HEK293 (cell line): Measurements from ENCODE around the gene PCDH9.

Experiments
- CTCF ChIA-PET: fragments of 350-600 bp; formaldehyde crosslinking; extraction: SDS; loops from one replicate; lab custom pipeline; 2021; ENCODE audit warnings: antibody characterized with exemption; lab: Yijun Ruan, JAX
- POLR2A ChIA-PET: fragments of 300-600 bp; formaldehyde crosslinking; extraction: SDS; loops from one replicate; lab custom pipeline; 2020; ENCODE audit warnings: antibody characterized with exemption, inconsistent platforms; lab: Yijun Ruan, JAX
- H3K27ac ChIP-seq: fragments of 200-500 bp; sonication (Bioruptor generic); 2 replicates; pipeline ENCODE4 v1.5.1; 2014; ENCODE audit warnings: low read depth, low read length, control low read depth, inconsistent platforms; ENCODE audit errors: extremely low read depth
- H3K36me3 ChIP-seq, 2 experiments: fragments of 200-500 bp in 1 of 2; sonication (Bioruptor generic) in 1 of 2; 1 replicate in 1 of 2; 2 replicates in 1 of 2; pipeline ENCODE4 v1.5.1; 2014 to 2017; ENCODE audit warnings: inconsistent platforms in 2 of 2, low read length in 2 of 2; ENCODE audit not compliant: control insufficient read depth in 2 of 2, insufficient read depth in 1 of 2
- H3K4me1 ChIP-seq: fragments of 200-500 bp; sonication (Bioruptor generic); 2 replicates; pipeline ENCODE4 v1.5.1; 2014; ENCODE audit warnings: mild to moderate bottlenecking, low read length, inconsistent platforms; ENCODE audit not compliant: control insufficient read depth, insufficient read depth
- H3K4me3 ChIP-seq: 2 replicates; pipeline ENCODE4 v1.5.1; 2011; ENCODE audit warnings: low read depth, mild to moderate bottlenecking, control low read depth, low read length, moderate library complexity
- H3K9me3 ChIP-seq: fragments of 200-500 bp; sonication (Bioruptor generic); 2 replicates; pipeline ENCODE4 v1.5.1; 2014; ENCODE audit warnings: low read depth, low read length, inconsistent platforms; ENCODE audit not compliant: control insufficient read depth, insufficient read depth
- KLF7 ChIP-seq: fragments of 450-650 bp; formaldehyde crosslinking; IDR thresholded peaks from 2 replicates; pipeline ENCODE4 v1.5.1; 2016; ENCODE audit warnings: missing biosample characterization, missing genetic modification characterization, borderline replicate concordance
- OSR2 ChIP-seq: fragments of 450-650 bp; formaldehyde crosslinking; IDR thresholded peaks from 2 replicates; pipeline ENCODE4 v1.5.1; 2016; ENCODE audit warnings: missing biosample characterization, missing genetic modification characterization
- PRDM1 ChIP-seq: fragments of 450-650 bp; formaldehyde crosslinking; IDR thresholded peaks from 2 replicates; pipeline ENCODE4; 2016; ENCODE audit warnings: missing biosample characterization, missing genetic modification characterization
- PRDM2 ChIP-seq: fragments of 450-650 bp; formaldehyde crosslinking; IDR thresholded peaks from 2 replicates; pipeline ENCODE4 v1.5.1; 2016; ENCODE audit warnings: missing biosample characterization, missing genetic modification characterization, borderline replicate concordance
- RBAK ChIP-seq: fragments of 450-650 bp; formaldehyde crosslinking; IDR thresholded peaks from 2 replicates; pipeline ENCODE4 v1.5.1; 2016; ENCODE audit warnings: missing biosample characterization, missing genetic modification characterization
- REPIN1 ChIP-seq: fragments of 450-650 bp; formaldehyde crosslinking; IDR thresholded peaks from 2 replicates; pipeline ENCODE4 v1.5.1; 2017; ENCODE audit warnings: missing biosample characterization, missing genetic modification characterization, low read depth
- SP7 ChIP-seq: fragments of 450-650 bp; formaldehyde crosslinking; IDR thresholded peaks from 2 replicates; pipeline ENCODE4 v1.5.1; 2016; ENCODE audit warnings: missing biosample characterization, missing genetic modification characterization
- ZBTB17 ChIP-seq: fragments of 450-650 bp; formaldehyde crosslinking; IDR thresholded peaks from 2 replicates; pipeline ENCODE4 v1.5.1; 2016; ENCODE audit warnings: missing biosample characterization, missing genetic modification characterization
- ZNF202 ChIP-seq: fragments of 450-650 bp; formaldehyde crosslinking; IDR thresholded peaks from 2 replicates; pipeline ENCODE4 v1.5.1; 2016; ENCODE audit warnings: missing biosample characterization, missing genetic modification characterization, borderline replicate concordance
- ZNF221 ChIP-seq: fragments of 450-650 bp; formaldehyde crosslinking; IDR thresholded peaks from 2 replicates; pipeline ENCODE4 v1.5.1; 2017; ENCODE audit warnings: missing biosample characterization, missing genetic modification characterization, borderline replicate concordance
- ZNF223 ChIP-seq: fragments of 450-650 bp; formaldehyde crosslinking; IDR thresholded peaks from 2 replicates; pipeline ENCODE4 v1.5.1; 2016; ENCODE audit warnings: missing biosample characterization, missing genetic modification characterization
- ZNF704 ChIP-seq: fragments of 450-650 bp; formaldehyde crosslinking; IDR thresholded peaks from 2 replicates; pipeline ENCODE4 v1.5.1; 2016; ENCODE audit warnings: missing biosample characterization, missing genetic modification characterization
- ZNF747 ChIP-seq: fragments of 450-650 bp; formaldehyde crosslinking; IDR thresholded peaks from 2 replicates; pipeline ENCODE4 v1.5.1; 2016; ENCODE audit warnings: missing biosample characterization, missing genetic modification characterization
- ZNF830 ChIP-seq: fragments of 450-650 bp; IDR thresholded peaks from 2 replicates; pipeline ENCODE4 v1.5.0; 2018; ENCODE audit warnings: missing biosample characterization, missing genetic modification characterization, low read depth, mild to moderate bottlenecking, moderate library complexity
- ZSCAN16 ChIP-seq: fragments of 450-650 bp; formaldehyde crosslinking; IDR thresholded peaks from 2 replicates; pipeline ENCODE4 v1.5.1; 2016; ENCODE audit warnings: missing biosample characterization, missing genetic modification characterization
- ZSCAN30 ChIP-seq: fragments of 450-650 bp; IDR thresholded peaks from 2 replicates; pipeline ENCODE4 v1.5.1; 2018; ENCODE audit warnings: missing biosample characterization, mild to moderate bottlenecking, missing genetic modification characterization, moderate library complexity
- TF ChIP-seq, protein P1 (sequence below): fragments of 450-650 bp; formaldehyde crosslinking; IDR thresholded peaks from 2 replicates; pipeline ENCODE4 v1.5.1; 2016; ENCODE audit warnings: missing biosample characterization, missing genetic modification characterization
- TF ChIP-seq, protein P2 (sequence below): sonication (generic); formaldehyde crosslinking; IDR thresholded peaks from 2 replicates; pipeline ENCODE4 v1.8.1; 2022; ENCODE audit warnings: mild to moderate bottlenecking, moderate library complexity, missing genetic modification reagents
- TF ChIP-seq, protein P3 (sequence below): fragments of 450-650 bp; formaldehyde crosslinking; IDR thresholded peaks from 2 replicates; pipeline ENCODE4 v1.5.1; 2016; ENCODE audit warnings: missing biosample characterization, missing genetic modification characterization

Gene PCDH9

GRCh38 chr13:66940113-66940512, 290.0 kb downstream of the PCDH9 start:
- TF ChIP-seq RBAK (tag by site-specific recombination) (no peak), REPIN1 (tag by site-specific recombination) (no peak), ZNF830 (tag by site-specific recombination) (no peak), SP7 (tag by site-specific recombination) (no peak), ZNF747 (tag by site-specific recombination) (no peak), PRDM1 (no peak), ZNF704 (tag by site-specific recombination) (no peak), ZSCAN30 (no peak), PRDM2 (tag by site-specific recombination) (no peak), ZNF223 (tag by site-specific recombination) (no peak), KLF7 (no peak), ZNF202 (no peak), ZNF221 (no peak), OSR2 (tag by site-specific recombination) (no peak), ZSCAN16 (tag by site-specific recombination) (no peak), ZBTB17 (tag by site-specific recombination) (no peak)
- TF ChIP-seq, protein P1, sequence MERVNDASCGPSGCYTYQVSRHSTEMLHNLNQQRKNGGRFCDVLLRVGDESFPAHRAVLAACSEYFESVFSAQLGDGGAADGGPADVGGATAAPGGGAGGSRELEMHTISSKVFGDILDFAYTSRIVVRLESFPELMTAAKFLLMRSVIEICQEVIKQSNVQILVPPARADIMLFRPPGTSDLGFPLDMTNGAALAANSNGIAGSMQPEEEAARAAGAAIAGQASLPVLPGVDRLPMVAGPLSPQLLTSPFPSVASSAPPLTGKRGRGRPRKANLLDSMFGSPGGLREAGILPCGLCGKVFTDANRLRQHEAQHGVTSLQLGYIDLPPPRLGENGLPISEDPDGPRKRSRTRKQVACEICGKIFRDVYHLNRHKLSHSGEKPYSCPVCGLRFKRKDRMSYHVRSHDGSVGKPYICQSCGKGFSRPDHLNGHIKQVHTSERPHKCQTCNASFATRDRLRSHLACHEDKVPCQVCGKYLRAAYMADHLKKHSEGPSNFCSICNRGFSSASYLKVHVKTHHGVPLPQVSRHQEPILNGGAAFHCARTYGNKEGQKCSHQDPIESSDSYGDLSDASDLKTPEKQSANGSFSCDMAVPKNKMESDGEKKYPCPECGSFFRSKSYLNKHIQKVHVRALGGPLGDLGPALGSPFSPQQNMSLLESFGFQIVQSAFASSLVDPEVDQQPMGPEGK (tag by site-specific recombination), result no peak
- TF ChIP-seq, protein P2, sequence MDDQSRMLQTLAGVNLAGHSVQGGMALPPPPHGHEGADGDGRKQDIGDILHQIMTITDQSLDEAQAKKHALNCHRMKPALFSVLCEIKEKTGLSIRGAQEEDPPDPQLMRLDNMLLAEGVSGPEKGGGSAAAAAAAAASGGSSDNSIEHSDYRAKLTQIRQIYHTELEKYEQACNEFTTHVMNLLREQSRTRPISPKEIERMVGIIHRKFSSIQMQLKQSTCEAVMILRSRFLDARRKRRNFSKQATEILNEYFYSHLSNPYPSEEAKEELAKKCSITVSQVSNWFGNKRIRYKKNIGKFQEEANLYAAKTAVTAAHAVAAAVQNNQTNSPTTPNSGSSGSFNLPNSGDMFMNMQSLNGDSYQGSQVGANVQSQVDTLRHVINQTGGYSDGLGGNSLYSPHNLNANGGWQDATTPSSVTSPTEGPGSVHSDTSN (CRISPR knock-in tag), result no peak
- TF ChIP-seq, protein P3, sequence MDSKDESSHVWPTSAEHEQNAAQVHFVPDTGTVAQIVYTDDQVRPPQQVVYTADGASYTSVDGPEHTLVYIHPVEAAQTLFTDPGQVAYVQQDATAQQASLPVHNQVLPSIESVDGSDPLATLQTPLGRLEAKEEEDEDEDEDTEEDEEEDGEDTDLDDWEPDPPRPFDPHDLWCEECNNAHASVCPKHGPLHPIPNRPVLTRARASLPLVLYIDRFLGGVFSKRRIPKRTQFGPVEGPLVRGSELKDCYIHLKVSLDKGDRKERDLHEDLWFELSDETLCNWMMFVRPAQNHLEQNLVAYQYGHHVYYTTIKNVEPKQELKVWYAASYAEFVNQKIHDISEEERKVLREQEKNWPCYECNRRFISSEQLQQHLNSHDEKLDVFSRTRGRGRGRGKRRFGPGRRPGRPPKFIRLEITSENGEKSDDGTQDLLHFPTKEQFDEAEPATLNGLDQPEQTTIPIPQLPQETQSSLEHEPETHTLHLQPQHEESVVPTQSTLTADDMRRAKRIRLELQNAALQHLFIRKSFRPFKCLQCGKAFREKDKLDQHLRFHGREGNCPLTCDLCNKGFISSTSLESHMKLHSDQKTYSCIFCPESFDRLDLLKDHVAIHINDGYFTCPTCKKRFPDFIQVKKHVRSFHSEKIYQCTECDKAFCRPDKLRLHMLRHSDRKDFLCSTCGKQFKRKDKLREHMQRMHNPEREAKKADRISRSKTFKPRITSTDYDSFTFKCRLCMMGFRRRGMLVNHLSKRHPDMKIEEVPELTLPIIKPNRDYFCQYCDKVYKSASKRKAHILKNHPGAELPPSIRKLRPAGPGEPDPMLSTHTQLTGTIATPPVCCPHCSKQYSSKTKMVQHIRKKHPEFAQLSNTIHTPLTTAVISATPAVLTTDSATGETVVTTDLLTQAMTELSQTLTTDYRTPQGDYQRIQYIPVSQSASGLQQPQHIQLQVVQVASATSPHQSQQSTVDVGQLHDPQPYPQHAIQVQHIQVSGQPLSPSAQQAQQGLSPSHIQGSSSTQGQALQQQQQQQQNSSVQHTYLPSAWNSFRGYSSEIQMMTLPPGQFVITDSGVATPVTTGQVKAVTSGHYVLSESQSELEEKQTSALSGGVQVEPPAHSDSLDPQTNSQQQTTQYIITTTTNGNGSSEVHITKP (tag by site-specific recombination), result no peak
- H3K9me3 ChIP-seq, result no peaks in the 10 kb centered on the region
- POLR2A ChIA-PET, result no interaction called here
- CTCF ChIA-PET, result no interaction called here
- H3K4me1 ChIP-seq, result no peaks in the 10 kb centered on the region
- H3K27ac ChIP-seq, result no peak overlapping the region
- H3K36me3 ChIP-seq, result no peaks in the 10 kb centered on the region
- H3K4me3 ChIP-seq, result no peak overlapping the region
